IMR-90 (cell line): Measurements from ENCODE around the gene CXADR.

Experiments used
- BHLHE40 ChIP-seq: fragments of 150-350 bp; IDR thresholded peaks from 2 replicates; pipeline ENCODE4 v1.6.1; 2016; ENCODE audit warnings: mild to moderate bottlenecking, low read depth, low read length
- CEBPB ChIP-seq: IDR thresholded peaks from 2 replicates; pipeline ENCODE4 v1.6.1; 2012; ENCODE audit warnings: low read depth, low read length, improper control_type of control experiment
- CHD1 ChIP-seq: IDR thresholded peaks from 2 replicates; pipeline ENCODE4 v1.6.1; 2012; ENCODE audit warnings: low read depth, low read length, improper control_type of control experiment
- CTCF ChIP-seq: conservative IDR thresholded peaks from 2 replicates; pipeline ENCODE4 v1.5.1; 2012; ENCODE audit warnings: mild to moderate bottlenecking, low read depth, low read length, improper control_type of control experiment
- FOS ChIP-seq: fragments of 150-350 bp; IDR thresholded peaks from 2 replicates; pipeline ENCODE4 v1.6.1; 2016; ENCODE audit warnings: low read depth, low read length
- MAFK ChIP-seq: IDR thresholded peaks from 2 replicates; pipeline ENCODE4 v1.6.1; 2012; ENCODE audit warnings: low read depth, low read length, improper control_type of control experiment
- MXI1 ChIP-seq: IDR thresholded peaks from 2 replicates; pipeline ENCODE4 v1.6.1; 2012; ENCODE audit warnings: low read depth, mild to moderate bottlenecking, low read length, moderate library complexity, borderline replicate concordance
- POLR2A ChIP-seq: IDR thresholded peaks from 2 replicates; pipeline ENCODE4 v1.6.1; 2012; ENCODE audit warnings: mild to moderate bottlenecking, low read depth, low read length
- RAD21 ChIP-seq: IDR thresholded peaks from 2 replicates; pipeline ENCODE4 v1.6.1; 2012; ENCODE audit warnings: low read length, improper control_type of control experiment
- RCOR1 ChIP-seq: IDR thresholded peaks from 2 replicates; pipeline ENCODE4 v1.6.1; 2012; ENCODE audit warnings: mild to moderate bottlenecking, low read length, improper control_type of control experiment; ENCODE audit not compliant: insufficient replicate concordance
- RFX5 ChIP-seq: IDR thresholded peaks from 2 replicates; pipeline ENCODE4 v1.8.0; 2012; ENCODE audit warnings: low read depth, mild to moderate bottlenecking, low read length, moderate library complexity
- SMC3 ChIP-seq: fragments of 150-350 bp; IDR thresholded peaks from 2 replicates; pipeline ENCODE4 v1.6.1; 2016; ENCODE audit warnings: low read depth, mild to moderate bottlenecking, antibody characterized with exemption, low read length, moderate library complexity
- USF2 ChIP-seq: fragments of 150-350 bp; IDR thresholded peaks from 2 replicates; pipeline ENCODE4 v1.6.1; 2017; ENCODE audit warnings: mild to moderate bottlenecking, antibody characterized with exemption, low read length, low read depth

GRCh38 chr21:17526776-17527175 is 13.9 kb downstream of the CXADR start:
- TF ChIP-seq POLR2A (no peak), CTCF (no peak), CHD1 (no peak), CEBPB (no peak), SMC3 (no peak), RAD21 (no peak), MXI1 (no peak), USF2 (no peak), RCOR1 (no peak), RFX5 (no peak), FOS (no peak), BHLHE40 (no peak), MAFK (no peak)
